ENCODE measurements around the gene ESYT1.

DNA sequence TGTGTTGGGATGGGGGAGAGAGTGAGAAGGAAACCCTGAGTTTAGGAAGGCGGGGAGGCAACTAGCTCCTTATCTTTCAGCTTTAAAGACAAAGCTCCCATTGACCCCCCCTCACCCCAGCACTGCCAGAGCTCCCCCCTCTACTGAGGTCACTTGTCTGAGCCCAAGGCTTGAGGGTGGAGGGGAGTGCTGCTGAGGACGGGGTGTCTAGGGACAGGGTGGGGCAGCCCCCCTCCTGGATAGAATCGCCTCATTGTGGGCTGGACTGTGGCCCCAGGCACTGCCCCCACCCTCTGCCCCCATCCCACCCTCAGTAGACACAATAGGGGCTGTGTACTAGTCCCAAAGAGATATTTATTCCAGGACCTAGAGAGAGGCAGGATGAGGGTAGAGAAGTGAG is 45.1 kb upstream of the ESYT1 start:
- TF ChIP-seq, protein P1, sequence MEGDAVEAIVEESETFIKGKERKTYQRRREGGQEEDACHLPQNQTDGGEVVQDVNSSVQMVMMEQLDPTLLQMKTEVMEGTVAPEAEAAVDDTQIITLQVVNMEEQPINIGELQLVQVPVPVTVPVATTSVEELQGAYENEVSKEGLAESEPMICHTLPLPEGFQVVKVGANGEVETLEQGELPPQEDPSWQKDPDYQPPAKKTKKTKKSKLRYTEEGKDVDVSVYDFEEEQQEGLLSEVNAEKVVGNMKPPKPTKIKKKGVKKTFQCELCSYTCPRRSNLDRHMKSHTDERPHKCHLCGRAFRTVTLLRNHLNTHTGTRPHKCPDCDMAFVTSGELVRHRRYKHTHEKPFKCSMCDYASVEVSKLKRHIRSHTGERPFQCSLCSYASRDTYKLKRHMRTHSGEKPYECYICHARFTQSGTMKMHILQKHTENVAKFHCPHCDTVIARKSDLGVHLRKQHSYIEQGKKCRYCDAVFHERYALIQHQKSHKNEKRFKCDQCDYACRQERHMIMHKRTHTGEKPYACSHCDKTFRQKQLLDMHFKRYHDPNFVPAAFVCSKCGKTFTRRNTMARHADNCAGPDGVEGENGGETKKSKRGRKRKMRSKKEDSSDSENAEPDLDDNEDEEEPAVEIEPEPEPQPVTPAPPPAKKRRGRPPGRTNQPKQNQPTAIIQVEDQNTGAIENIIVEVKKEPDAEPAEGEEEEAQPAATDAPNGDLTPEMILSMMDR (IDR thresholded peaks at IDR 0.05; ENCODE audit: poor library complexity, severe bottlenecking) = no peak
- TF ChIP-seq POLR2AphosphoS5 (IDR thresholded peaks at IDR 0.05) (no peak), EZH2 (IDR thresholded peaks at IDR 0.05; ENCODE audit: borderline replicate concordance, insufficient read depth, low read length, poor library complexity, severe bottlenecking) (no peak), TAF1 (IDR thresholded peaks at IDR 0.05; ENCODE audit: low read depth) (no peak), EP300 (conservative IDR thresholded peaks at IDR 0.05; ENCODE audit: poor library complexity, severe bottlenecking) (no peak)
- TF ChIP-seq, protein P2, sequence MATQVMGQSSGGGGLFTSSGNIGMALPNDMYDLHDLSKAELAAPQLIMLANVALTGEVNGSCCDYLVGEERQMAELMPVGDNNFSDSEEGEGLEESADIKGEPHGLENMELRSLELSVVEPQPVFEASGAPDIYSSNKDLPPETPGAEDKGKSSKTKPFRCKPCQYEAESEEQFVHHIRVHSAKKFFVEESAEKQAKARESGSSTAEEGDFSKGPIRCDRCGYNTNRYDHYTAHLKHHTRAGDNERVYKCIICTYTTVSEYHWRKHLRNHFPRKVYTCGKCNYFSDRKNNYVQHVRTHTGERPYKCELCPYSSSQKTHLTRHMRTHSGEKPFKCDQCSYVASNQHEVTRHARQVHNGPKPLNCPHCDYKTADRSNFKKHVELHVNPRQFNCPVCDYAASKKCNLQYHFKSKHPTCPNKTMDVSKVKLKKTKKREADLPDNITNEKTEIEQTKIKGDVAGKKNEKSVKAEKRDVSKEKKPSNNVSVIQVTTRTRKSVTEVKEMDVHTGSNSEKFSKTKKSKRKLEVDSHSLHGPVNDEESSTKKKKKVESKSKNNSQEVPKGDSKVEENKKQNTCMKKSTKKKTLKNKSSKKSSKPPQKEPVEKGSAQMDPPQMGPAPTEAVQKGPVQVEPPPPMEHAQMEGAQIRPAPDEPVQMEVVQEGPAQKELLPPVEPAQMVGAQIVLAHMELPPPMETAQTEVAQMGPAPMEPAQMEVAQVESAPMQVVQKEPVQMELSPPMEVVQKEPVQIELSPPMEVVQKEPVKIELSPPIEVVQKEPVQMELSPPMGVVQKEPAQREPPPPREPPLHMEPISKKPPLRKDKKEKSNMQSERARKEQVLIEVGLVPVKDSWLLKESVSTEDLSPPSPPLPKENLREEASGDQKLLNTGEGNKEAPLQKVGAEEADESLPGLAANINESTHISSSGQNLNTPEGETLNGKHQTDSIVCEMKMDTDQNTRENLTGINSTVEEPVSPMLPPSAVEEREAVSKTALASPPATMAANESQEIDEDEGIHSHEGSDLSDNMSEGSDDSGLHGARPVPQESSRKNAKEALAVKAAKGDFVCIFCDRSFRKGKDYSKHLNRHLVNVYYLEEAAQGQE (IDR thresholded peaks at IDR 0.05; ENCODE audit: borderline replicate concordance) = no peak
